Measurements from ENCODE around the gene IQCM.
"Not testable (repeated sequence)": the region's sequence is repeated elsewhere in the genome, so short reads cannot be mapped to it uniquely, and the experiment has no call there.

IQCM gene

DNA sequence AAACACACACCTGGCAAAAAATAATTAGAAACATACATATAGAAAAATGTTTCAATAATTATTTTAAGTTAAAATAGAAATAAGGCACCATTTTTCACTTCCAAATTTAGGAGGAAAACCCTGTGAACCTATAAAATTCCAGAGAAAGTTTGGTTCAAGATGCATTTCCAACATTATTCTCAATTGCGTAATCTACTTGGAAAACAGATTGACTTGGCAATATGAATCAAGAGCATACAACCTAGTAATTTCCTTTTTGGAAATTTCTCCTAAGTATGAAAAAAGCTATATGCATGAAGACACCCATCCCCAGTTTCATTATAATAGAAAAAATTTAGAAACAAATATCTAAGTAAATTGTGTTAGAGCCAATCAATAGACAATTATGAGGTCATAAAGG, 242.9 kb downstream of the IQCM start:
- DNase-seq (ENCODE audit: low read depth): no peak

DNA sequence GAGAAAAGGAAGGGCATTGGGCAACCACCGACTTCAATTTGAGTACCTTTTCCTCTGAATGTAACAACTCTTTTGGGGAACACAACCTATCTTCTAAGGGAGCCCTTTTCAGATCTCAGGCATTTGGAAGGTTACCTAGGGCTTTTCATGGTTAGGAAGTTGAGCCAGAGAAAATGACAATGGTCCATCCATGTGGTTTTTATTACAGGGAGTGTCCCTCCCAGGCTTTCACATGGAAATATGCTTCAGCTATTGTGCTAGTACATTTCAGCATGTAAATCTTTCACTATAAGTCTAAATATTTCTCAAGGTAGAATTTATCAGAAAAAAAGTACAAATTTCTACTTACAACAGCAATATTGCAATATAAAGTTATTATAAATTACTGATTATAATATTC, 259.8 kb downstream of the IQCM start:
- no peak for DNase-seq (ENCODE audit: low read depth)

- DNase-seq (ENCODE audit: low read depth): peak; percentile 15
Observed at GRCh38 chr4:149555146-149555545, 260.5 kb downstream of the IQCM start.

GRCh38 chr4:149553959-149554520, 261.6 kb downstream of the IQCM start:
- no peak for DNase-seq (ENCODE audit: low read depth)

GRCh38 chr4:149552601-149553000, 263.0 kb downstream of the IQCM start:
- no peak for DNase-seq (ENCODE audit: low read depth)

- DNase-seq (ENCODE audit: low read depth): peak; percentile 23
Observed at GRCh38 chr4:149549911-149550310, 265.7 kb downstream of the IQCM start.

DNA sequence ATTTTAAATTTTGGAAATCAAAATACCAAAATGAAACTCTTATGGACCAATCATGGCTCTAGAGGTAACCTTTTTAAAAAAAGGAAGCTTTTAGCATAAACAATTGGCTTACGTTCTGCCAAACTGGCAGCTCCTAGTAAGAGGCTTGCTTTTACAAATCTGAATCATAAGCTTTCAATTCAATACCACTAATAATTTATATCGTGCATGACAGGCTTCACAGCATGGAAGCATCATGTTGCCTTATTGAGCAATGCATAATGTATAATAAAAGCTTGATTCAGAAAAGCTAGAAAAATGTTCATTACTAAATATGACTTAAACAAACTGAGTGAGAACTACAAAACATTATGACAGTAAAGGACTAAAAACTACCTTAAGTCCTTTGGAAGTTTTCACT, 280.9 kb downstream of the IQCM start:
- DNase-seq (ENCODE audit: low read depth): no peak

DNA sequence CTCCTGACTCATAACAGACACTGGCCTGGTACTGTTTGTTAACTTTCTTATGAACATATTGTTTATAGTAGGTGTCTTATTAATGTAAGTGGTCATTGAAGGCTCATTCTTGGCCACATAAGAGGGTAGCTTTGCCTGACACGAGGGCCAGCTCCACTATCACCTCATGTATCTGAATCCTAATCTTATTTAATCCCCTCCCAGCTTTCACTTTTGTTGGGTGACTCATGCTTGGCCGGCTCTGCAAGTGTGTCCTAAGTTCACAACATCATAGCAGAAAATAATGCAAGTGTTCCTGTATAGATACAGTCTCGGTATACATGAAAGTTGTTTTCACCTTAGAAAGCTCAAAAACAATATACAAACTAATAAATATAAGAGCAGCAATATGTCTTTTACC, 283.8 kb downstream of the IQCM start:
- DNase-seq (ENCODE audit: low read depth): peak; percentile 55

- DNase-seq (ENCODE audit: low read depth): no peak
Observed at GRCh38 chr4:149523039-149523438, 292.6 kb downstream of the IQCM start.

DNA sequence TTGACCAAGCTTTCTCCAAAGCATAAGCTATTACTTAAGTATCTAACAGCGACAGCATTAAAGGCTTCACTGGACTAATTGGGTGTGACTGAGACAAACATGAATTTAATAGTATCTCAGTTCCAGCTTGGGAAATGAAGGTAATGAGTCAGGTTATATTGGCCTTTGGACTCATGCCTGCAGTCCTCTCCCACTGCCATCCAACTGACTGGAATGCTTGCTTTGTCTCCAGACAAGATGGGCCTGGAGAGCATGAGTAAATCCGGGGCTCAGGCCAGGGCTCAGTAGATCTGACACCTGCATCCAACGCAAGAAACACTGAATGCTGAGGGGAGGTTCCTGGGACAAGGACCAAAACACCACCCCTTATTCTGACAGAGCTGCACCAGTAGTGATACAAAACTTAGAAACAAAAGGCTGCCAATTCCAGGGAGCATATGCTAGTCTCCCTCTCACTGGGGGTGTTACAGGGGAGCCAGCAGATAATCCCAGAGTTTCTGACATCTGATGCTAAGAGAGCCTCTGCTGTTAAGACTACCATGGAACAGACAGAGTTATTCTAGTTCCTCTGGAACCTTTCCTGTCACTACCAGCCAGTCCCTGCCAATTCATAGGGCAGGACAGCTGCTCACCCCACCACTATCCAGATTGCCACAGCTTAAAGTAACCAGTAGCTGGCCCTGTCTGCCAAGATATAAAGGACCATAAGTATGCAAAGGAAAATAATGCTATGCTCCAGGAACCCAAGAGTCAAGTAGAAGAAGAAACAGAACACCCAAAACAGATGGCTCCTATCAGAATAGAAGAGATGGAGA, 293.8 kb downstream of the IQCM start:
- DNase-seq (ENCODE audit: low read depth): no peak

- DNase-seq (ENCODE audit: low read depth): no peak
Observed at GRCh38 chr4:149518471-149518870, 297.2 kb downstream of the IQCM start.

- DNase-seq (ENCODE audit: low read depth): no peak
Observed at GRCh38 chr4:149513081-149513480, 302.6 kb downstream of the IQCM start.

DNA sequence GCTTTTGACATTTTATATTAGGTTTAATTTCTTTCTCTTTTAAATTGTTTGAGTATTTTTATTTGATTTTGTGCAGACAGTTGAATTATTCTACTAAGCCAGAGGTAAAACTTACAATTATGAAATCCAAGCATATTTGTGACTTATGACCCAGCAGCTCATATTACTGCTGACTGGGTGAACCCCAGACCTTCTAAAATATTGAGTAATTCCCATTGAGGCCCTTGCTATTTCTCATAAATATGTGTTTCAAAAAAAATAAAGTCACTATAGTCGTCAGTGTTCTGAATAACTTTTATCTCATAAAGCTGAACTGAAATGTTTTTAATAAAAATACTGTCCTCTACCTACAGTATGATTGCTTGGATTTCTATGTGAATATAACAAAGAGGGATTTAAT, 303.1 kb downstream of the IQCM start:
- no peak for DNase-seq (ENCODE audit: low read depth)

DNA sequence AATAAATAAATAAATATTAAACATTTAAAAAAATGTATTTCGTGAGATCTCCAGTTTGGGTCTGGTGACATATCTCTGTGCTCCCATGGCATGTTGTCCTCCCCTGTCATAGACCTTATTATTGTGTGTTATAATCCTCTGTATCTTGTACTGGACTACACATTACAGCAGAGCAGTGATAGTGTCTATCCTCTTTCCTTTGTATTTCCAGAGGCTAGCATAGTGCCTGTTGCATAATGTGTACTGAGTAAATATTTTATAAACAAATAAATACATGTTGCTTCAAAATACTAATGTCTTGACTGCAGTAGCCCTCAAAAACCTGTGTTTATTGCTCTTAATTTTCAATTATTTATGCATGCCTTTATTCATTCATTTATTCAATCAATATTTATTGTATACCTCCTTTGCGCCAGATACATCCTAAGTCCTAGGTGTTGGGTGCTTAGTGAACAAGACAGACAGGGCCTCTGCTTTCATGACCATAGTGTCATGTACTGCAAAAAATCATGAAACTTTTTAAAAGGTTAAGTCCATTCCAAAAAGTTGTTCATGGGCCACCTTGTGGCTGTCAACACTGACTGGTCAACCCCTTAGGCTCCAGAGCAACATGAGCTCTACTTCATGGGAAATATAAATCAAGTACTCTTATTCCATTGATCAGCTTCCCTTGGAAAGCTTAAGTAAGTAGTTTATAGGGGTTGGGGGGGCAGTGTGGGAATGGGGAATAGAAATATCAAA, 303.9 kb downstream of the IQCM start:
- DNase-seq (ENCODE audit: low read depth): no peak

- not testable (repeated sequence) for DNase-seq (ENCODE audit: low read depth)
Observed at GRCh38 chr4:149507309-149507708, 308.3 kb downstream of the IQCM start.

DNA sequence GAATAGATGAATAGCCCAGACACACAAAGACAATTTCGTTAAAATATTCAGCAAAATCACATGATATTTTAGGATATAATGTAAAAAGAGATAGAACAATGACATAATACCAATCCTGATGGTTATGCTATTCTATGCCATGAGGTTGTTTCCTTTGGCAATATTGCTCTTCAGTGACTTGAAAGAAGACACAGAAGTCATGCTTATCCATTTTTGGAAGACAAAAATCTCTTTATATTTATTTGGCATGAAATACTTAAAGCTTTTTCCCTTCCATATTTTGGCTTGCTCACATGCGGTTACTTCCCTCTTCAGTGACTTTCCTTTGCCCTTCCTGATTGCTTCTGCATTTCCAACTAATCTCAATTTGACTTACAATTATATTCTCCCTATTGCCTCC, 314.8 kb downstream of the IQCM start:
- no peak for DNase-seq (ENCODE audit: low read depth)

- DNase-seq (ENCODE audit: low read depth): no peak
Observed at GRCh38 chr4:149499726-149500125, 315.9 kb downstream of the IQCM start.

DNA sequence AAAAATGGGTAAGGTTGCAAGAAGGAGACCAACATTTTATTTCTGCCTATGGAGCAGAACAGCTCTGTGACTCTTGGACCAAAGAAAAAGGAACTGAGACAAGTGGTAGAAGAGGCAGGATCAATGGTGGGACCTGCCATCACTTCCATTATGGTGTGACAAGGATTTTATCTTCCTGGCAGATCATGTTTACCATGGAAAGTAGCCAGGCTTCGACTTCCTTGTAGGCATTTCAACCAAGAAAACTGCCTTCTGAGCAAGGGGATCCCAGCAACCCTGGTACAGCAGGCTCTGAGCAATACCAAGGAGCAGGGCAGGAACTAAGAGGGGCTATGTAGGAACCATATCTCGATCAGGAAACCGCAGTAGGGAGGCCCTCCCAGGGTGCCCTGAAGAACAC, 317.4 kb downstream of the IQCM start:
- no peak for DNase-seq (ENCODE audit: low read depth)

DNA sequence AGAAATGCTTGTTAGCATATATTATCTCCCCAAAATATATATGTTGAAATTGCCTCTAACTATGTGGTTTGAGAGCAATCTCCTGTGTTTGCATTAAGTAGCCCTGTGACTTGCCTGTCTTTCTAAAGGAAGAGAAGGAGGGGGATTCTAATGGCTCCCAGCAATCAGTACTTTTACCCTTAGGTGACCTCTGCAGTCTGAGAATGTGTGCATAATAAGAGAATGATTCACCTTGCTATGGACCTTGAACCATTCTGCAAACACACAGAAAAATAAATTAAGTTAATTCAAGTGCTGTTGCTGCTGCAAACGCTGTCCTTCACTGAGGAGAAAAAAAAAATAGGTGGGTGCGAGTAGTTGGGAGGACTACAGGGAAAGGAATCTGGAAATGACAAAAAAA, 322.2 kb downstream of the IQCM start:
- DNase-seq (ENCODE audit: low read depth): no peak

GRCh38 chr4:149489321-149489720, 326.3 kb downstream of the IQCM start:
- no peak for DNase-seq (ENCODE audit: low read depth)

- no peak for DNase-seq (ENCODE audit: low read depth)
Observed at GRCh38 chr4:149486861-149487260, 328.8 kb downstream of the IQCM start.

DNA sequence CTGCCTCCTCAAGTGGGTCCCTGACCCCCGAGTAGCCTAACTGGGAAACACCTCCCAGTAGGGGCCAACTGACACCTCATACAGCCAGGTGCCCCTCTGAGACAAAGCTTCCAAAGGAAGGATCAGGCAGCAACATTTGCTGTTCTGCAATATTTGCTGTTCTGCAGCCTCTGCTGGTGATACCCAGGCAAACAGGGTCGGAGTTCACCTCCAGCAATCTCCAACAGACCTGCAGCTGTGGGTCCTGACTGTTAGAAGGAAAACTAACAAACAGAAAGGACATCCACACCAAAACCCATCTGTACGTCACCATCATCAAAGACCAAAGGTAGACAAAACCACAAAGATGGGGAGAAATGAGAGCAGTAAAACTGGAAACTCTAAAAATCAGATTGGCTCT, 347.0 kb downstream of the IQCM start:
- DNase-seq (ENCODE audit: low read depth): not testable (repeated sequence)

DNA sequence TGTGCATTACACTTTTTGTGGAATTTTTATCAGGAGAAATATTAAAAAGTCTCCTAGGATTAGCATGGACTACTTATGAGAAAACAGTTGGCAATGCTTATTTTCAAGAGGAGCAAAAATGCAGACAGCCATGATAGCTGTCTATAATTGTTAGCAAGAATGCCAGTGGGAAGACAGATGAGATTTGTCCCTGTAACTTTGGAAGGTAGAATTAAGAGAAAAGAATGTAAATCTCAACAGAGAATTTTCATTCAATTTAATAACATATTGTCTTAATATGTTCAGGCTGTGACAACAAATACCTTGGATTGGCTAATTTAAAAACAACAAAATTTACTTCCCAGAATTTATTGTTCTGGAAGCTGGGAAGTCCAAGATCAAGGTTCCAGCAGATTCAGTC, 349.2 kb downstream of the IQCM start:
- no peak for DNase-seq (ENCODE audit: low read depth)
